Tibial nerve (tissue), 4 donors: ENCODE data around the gene ACOXL. TPM values are rescaled to one million over a fixed set of nuclear protein-coding genes. Genes with fewer than 3 reads are reported as not detected.

Experiments used
- DNase-seq, 2 donors: peaks; one replicate each; pipeline ENCODE4 v3.0.0-alpha.2; 2019; ENCODE audit warnings: low spot score in 2 of 2
- H3K27ac ChIP-seq, 4 donors: fragments of 200-600 bp; sonication (generic) in 3 of 4; one replicate each; pipeline ENCODE4 v1.5.1; 2017 to 2019; ENCODE audit warnings: mild to moderate bottlenecking in 1 of 4
- H3K27me3 ChIP-seq, 2 donors: fragments of 200-600 bp; sonication (generic) in 1 of 2; one replicate each; pipeline versions ENCODE4 v1.5.1 to v1.6.0; 2017 to 2019
- H3K36me3 ChIP-seq, 3 donors: fragments of 200-600 bp; sonication (generic); one replicate each; pipeline ENCODE4 v1.5.1; 2018 to 2019
- H3K4me1 ChIP-seq, 4 donors: fragments of 200-600 bp; sonication (generic) in 3 of 4; one replicate each; pipeline ENCODE4 v1.5.1; 2017 to 2019
- H3K4me3 ChIP-seq, 4 donors: fragments of 200-600 bp; sonication (generic) in 3 of 4; one replicate each; pipeline ENCODE4 v1.5.1; 2017 to 2019; ENCODE audit warnings: mild to moderate bottlenecking in 1 of 4, moderate library complexity in 1 of 4
- H3K9me3 ChIP-seq, 4 donors: fragments of 200-600 bp; sonication (generic) in 3 of 4; one replicate each; pipeline ENCODE4 v1.5.1; 2017 to 2019
- EP300 ChIP-seq, 2 donors: sonication (generic); formaldehyde crosslinking; IDR thresholded peaks; one replicate each; pipeline ENCODE4 v1.6.1; 2017; ENCODE audit warnings: antibody characterized with exemption in 2 of 2, mild to moderate bottlenecking in 1 of 2
- POLR2A ChIP-seq, 2 donors: fragments of 450-650 bp; IDR thresholded peaks; one replicate each; pipeline ENCODE4 v1.6.1; 2017; ENCODE audit warnings: antibody characterized with exemption in 2 of 2, mild to moderate bottlenecking in 2 of 2, moderate library complexity in 2 of 2
- WGBS, 2 donors: methylation state at CpG; one replicate each; pipeline ENCODE4 v1.1.5; 2018; 5-methylcytosine and 5-hydroxymethylcytosine counted together
- total RNA-seq, 4 donors: library from RNA; depleted of rRNA; stranded (reverse); fragments of >200 nt; gene quantifications; one replicate each; pipeline ENCODE4 v1.1.0, GENCODE V29; 2016
- TF ChIP-seq, protein P1 (sequence below), 5 experiments: fragments of 200-600 bp in 3 of 5; fragments of 450-650 bp in 2 of 5; sonication (generic) in 3 of 5; IDR thresholded peaks; one replicate each; pipeline ENCODE4 v1.5.1; 2016 to 2019; ENCODE audit warnings: antibody characterized with exemption in 5 of 5, mild to moderate bottlenecking in 3 of 5, moderate library complexity in 2 of 5

Gene ACOXL
- total RNA-seq, 4 donors from 2014 or later, result 0.30 TPM; not detected in 3

- H3K27ac ChIP-seq, result no peak overlapping the region
- peaks cover 0 to 5% of the 10 kb centered on the region in 2 donors for H3K27me3 ChIP-seq
- no peak for DNase-seq
- H3K36me3 ChIP-seq, result no peaks in the 10 kb centered on the region
- no peaks in the 10 kb centered on the region for H3K9me3 ChIP-seq
- H3K4me1 ChIP-seq, result no peaks in the 10 kb centered on the region
- no peak overlapping the region for H3K4me3 ChIP-seq
- TF ChIP-seq POLR2A (IDR thresholded peaks at IDR 0.05) (no peak), EP300 (IDR thresholded peaks at IDR 0.05) (no peak)
- TF ChIP-seq, protein P1, sequence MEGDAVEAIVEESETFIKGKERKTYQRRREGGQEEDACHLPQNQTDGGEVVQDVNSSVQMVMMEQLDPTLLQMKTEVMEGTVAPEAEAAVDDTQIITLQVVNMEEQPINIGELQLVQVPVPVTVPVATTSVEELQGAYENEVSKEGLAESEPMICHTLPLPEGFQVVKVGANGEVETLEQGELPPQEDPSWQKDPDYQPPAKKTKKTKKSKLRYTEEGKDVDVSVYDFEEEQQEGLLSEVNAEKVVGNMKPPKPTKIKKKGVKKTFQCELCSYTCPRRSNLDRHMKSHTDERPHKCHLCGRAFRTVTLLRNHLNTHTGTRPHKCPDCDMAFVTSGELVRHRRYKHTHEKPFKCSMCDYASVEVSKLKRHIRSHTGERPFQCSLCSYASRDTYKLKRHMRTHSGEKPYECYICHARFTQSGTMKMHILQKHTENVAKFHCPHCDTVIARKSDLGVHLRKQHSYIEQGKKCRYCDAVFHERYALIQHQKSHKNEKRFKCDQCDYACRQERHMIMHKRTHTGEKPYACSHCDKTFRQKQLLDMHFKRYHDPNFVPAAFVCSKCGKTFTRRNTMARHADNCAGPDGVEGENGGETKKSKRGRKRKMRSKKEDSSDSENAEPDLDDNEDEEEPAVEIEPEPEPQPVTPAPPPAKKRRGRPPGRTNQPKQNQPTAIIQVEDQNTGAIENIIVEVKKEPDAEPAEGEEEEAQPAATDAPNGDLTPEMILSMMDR (IDR thresholded peaks at IDR 0.05), result no peak
- WGBS, 2 donors, result 59 to 68% methylated on average over 5 of the region's 5 CpGs
These were observed 303.6 kb downstream of the ACOXL start for GRCh38 chr2:111035830-111036441.

GRCh38 chr2:111037128-111037527 is 304.8 kb downstream of the ACOXL start:
- Histone ChIP-seq H3K9me3 (no peaks in the 10 kb centered on the region), H3K4me3 (no peak overlapping the region), H3K36me3 (no peaks in the 10 kb centered on the region), H3K4me1 (no peaks in the 10 kb centered on the region), H3K27ac (no peak overlapping the region), H3K27me3 (peaks cover 0 to 5% of the 10 kb centered on the region in 2 donors)
- 91 to 95% methylated on average over 3 of the region's 3 CpGs for WGBS, 2 donors
- no peak for TF ChIP-seq POLR2A (IDR thresholded peaks at IDR 0.05)
- TF ChIP-seq, protein P1 (IDR thresholded peaks at IDR 0.05), result no peak
- no peak for TF ChIP-seq EP300 (IDR thresholded peaks at IDR 0.05)
- DNase-seq, result no peak

GRCh38 chr2:111039628-111040383 is 307.4 kb downstream of the ACOXL start:
- H3K4me1 ChIP-seq, result no peaks in the 10 kb centered on the region
- TF ChIP-seq, protein P1 (IDR thresholded peaks at IDR 0.05), result no peak
- TF ChIP-seq EP300 (IDR thresholded peaks at IDR 0.05), result no peak
- no peak for TF ChIP-seq POLR2A (IDR thresholded peaks at IDR 0.05)
- peaks cover 0 to 5% of the 10 kb centered on the region in 2 donors for H3K27me3 ChIP-seq
- DNase-seq, result no peak
- no peaks in the 10 kb centered on the region for H3K36me3 ChIP-seq
- H3K27ac ChIP-seq, result no peak overlapping the region
- 61 to 68% methylated on average over 5 of the region's 5 CpGs for WGBS, 2 donors
- H3K4me3 ChIP-seq, result no peak overlapping the region
- no peaks in the 10 kb centered on the region for H3K9me3 ChIP-seq

- no peaks in the 10 kb centered on the region for H3K27me3 ChIP-seq
- no peaks in the 10 kb centered on the region for H3K9me3 ChIP-seq
- H3K4me3 ChIP-seq, result no peak overlapping the region
- H3K36me3 ChIP-seq, result no peaks in the 10 kb centered on the region
- no peaks in the 10 kb centered on the region for H3K4me1 ChIP-seq
- TF ChIP-seq, protein P1 (IDR thresholded peaks at IDR 0.05), result no peak
- TF ChIP-seq POLR2A (IDR thresholded peaks at IDR 0.05) (no peak), EP300 (IDR thresholded peaks at IDR 0.05) (no peak)
- 77 to 92% methylated on average over 10 of the region's 12 CpGs for WGBS, 2 donors
- no peak for DNase-seq
- no peak overlapping the region for H3K27ac ChIP-seq
These were observed 309.2 kb downstream of the ACOXL start for GRCh38 chr2:111041398-111042202.
